NCI-H146 treated with DMSO at 0.1 percent for 48 hours (cell line): ENCODE measurements around the gene KARS1.

Source experiments
- DNase-seq: peaks from one replicate; lab custom pipeline; 2025; ENCODE audit not compliant: unreplicated experiment; lab: John Stamatoyannopoulos, UW

The KARS1 gene

DNA sequence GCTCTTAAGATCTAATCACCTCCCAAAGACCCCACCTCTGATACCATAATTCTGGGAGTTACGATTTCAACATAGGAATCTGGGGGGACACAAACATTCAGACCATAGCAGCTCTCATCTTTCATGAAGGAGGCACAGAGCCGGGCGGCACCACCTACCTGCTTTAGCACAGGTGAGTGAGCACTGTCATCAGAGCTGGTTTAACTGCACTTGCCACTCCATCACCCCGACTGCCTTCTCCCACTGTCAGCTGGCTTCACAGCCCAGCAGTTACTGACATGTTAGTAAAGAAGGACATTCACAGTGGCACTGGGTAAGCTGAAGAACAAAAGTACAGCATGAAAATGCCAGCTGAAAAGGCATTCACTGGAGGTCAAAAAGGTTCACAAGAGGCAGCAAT is 58.7 kb downstream of the KARS1 start:
- DNase-seq: no peak

DNA sequence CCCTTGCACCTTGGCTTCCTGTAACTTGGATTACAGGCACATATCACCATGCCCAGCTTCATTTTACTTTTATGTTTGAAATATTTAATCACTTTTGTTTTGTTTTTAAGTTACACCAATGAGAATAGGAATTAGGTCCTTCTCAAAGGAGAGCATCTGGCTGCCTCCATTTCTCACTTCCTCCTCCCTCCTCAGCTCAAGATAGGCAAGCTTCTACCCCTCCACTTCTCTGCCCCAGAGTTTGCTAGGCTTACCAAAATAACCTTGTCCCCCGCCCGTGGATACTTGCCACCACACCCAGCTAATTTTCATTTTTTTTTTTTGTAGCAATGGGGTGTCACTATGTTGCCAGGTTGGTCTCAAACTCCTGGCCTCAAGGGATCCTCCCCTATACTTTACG is 63.4 kb downstream of the KARS1 start:
- DNase-seq: no peak

DNA sequence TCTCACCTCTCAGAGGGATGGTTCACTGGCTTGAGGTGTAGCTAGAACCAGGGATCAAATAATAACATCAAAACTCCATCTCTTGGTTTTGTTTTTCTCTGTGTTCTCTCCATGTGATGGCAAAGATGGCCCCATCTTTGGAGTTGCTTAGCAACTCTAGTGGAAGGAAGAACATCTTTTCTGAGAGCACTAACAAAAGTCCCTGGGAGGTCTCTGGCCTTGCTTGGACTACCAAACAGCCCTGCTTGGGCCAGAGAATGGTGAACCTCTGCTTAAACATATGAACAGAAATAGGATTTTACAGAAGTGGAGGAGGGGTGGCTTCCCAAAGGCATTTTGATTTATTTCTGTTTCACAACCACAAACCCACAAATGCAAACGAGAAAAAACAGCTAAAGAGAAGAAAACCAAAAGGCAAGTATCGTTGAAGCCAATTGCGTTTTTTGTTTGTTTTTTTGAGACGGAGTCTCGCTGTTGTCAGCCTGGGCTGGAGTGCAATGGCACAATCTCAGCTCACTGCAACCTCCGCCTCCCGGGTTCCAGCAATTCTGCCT is 68.1 kb downstream of the KARS1 start:
- no peak for DNase-seq

DNA sequence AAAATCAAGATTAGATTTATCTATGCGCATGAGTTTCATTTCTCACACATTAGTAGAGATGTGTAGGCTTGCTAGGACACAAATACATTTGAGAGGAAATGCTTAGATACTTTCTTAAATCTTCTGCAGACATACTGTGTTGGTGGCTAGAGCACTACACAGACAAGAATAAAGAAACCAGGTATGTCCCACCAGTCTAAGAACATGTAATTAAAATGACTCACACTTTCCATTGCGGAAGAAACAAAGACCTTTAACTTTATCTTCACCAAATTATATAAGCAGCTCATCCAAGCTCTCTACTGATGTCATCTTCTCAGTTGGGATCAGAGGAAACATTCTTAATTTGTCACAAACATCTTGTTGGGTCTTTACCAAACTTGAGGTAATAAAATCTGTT is 68.7 kb downstream of the KARS1 start:
- DNase-seq: no peak

DNA sequence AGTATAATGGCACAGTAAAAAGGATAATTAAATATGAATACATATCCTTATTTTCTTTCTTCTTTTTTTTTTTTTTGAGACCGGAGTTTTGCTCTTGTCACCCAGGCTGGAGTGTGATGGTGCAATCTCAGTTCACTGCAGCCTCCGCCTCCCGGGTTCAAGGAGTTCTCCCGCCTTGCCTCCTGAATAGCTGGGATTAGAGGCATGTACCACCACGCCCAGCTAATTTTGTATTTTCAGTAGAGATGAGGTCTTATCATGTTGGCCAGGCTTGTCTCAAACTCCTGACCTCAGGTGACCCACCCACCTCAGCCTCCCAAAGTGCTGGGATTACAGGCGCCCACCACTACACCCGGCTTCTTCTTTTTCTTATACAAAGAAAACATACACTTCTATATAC is 69.3 kb downstream of the KARS1 start:
- no peak for DNase-seq
